Measurements from ENCODE around the gene SPRYD4.

Gene SPRYD4

DNA sequence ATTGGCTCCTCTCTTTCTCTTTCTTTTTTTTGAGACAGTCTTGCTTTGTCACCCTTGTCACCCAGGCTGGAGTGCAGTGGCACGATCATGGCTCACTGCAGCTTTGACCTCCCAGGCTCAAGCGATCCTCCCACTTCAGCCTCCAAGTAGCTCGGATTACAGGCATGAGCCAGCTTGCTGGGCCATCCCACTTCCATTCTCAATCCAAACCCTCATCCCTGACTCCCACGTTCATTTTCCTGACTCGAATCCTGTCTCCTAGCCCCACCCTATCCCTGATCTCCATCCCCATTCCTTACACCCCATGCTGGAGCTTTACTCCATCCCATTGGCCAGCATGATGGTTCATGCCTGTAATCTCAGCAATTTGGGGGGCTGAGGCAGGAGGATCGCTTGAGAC lies 7.8 kb downstream of the SPRYD4 start:
- no peak for DNase-seq (ENCODE audit: extremely low read depth, low read depth)
- TF ChIP-seq, protein P1, sequence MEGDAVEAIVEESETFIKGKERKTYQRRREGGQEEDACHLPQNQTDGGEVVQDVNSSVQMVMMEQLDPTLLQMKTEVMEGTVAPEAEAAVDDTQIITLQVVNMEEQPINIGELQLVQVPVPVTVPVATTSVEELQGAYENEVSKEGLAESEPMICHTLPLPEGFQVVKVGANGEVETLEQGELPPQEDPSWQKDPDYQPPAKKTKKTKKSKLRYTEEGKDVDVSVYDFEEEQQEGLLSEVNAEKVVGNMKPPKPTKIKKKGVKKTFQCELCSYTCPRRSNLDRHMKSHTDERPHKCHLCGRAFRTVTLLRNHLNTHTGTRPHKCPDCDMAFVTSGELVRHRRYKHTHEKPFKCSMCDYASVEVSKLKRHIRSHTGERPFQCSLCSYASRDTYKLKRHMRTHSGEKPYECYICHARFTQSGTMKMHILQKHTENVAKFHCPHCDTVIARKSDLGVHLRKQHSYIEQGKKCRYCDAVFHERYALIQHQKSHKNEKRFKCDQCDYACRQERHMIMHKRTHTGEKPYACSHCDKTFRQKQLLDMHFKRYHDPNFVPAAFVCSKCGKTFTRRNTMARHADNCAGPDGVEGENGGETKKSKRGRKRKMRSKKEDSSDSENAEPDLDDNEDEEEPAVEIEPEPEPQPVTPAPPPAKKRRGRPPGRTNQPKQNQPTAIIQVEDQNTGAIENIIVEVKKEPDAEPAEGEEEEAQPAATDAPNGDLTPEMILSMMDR (IDR thresholded peaks at IDR 0.05; ENCODE audit: low read depth, low read length, missing control alignments): no peak
- H3K4me3 ChIP-seq (replicated peaks; ENCODE audit: low read depth, low read length): no peak overlapping the region

DNA sequence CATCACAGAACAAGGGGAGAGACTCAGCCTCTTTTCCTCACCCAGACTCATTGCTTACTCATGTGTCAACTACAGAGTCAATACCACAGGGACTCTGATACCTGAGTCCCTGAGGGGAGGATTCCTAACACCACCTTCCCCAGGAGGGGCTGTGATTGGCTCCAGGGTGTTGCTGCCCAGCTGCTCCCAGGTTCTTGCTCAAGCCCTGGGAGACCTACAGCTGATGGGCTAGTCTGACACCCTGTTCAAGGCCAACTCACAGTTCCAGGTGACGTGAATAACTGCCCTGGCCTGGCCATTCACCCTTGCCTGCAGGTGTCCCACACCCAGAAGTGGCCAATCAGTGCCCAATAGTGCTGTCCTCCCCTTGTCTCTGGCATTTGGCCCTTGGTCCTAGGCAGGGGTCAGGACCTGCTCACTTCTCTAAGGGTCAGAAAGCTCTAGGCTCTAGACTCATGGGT lies 8.6 kb downstream of the SPRYD4 start:
- DNase-seq (ENCODE audit: extremely low read depth, low read depth): no peak
- TF ChIP-seq, protein P1 (IDR thresholded peaks at IDR 0.05; ENCODE audit: low read depth, low read length, missing control alignments): no peak
- H3K4me3 ChIP-seq (replicated peaks; ENCODE audit: low read depth, low read length): no peak overlapping the region

DNA sequence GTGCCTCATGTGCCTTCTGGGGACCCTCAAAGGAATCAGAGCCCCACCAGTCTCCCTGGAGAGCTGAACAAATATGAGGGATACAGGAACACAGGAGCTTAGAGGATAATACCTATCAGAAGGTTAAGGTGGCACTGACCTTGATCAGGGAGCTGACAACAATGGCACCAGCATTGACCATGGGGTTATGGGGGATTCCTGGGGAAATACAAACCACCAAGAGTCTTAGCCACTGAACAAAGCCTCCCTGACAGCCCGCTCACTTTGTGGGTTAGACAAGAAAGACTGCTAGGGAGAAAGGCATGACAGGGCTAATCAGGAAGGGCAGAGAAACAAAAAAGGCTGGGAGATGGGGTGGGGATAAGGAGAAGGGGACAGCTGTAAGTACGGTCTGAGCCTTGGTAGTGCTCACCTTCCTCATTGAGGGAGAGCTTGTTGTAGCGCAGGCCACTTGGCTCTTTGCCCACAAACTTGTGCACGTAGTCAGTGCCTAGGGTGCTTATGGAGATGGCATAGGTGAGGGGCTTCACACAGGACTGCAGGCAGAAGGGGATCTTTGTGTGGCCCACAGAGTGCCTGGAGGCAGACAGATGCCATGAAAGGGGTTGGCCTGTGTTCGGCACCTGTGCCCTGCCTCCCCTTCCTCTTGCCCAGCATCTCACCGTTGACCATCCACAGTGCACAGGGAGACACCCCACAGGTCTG lies 9.3 kb downstream of the SPRYD4 start:
- no peak for DNase-seq (ENCODE audit: extremely low read depth, low read depth)
- no peak overlapping the region for H3K4me3 ChIP-seq (replicated peaks; ENCODE audit: low read depth, low read length)
- TF ChIP-seq, protein P1 (IDR thresholded peaks at IDR 0.05; ENCODE audit: low read depth, low read length, missing control alignments): no peak

DNA sequence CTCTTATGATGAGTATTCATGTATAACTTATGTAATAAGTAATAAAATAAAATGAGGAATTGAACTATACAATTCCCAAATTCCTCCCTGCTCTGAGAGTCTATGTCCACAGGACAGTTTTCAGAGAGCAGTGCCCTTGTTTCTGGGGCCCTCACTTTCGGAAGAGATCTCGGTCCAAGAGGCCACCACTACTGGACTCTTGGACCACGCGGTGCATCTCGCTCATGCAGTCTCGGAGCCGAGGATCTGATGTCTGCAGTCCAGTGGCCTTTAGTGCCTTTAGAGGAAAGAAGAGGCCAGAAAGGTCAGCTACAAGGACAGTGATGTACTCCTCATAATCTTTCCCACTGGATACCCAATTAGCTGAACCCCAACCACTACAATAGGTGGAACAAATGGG lies 11.2 kb downstream of the SPRYD4 start:
- no peak for DNase-seq (ENCODE audit: extremely low read depth, low read depth)
- H3K4me3 ChIP-seq (replicated peaks; ENCODE audit: low read depth, low read length): no peak overlapping the region
- TF ChIP-seq, protein P1 (IDR thresholded peaks at IDR 0.05; ENCODE audit: low read depth, low read length, missing control alignments): no peak

DNA sequence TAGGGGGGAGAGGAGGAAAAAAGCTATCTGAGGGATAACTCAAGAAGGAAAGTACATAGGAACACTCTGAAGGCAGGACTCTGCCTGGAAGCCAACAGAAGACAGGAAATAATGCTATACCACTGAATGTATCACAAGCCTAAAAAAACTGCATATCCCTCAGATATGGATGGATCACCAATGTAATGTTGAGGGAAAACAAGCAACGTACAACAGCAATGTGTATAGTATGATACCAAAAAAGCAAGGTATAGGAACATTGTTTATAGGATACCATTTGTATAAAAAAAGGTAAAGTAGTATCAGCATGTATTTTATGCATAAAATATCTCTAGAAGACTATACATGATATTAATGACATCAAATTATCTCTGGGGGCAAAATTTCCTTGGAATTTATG lies 16.2 kb downstream of the SPRYD4 start:
- TF ChIP-seq, protein P1 (IDR thresholded peaks at IDR 0.05; ENCODE audit: low read depth, low read length, missing control alignments): no peak
- no peak for DNase-seq (ENCODE audit: extremely low read depth, low read depth)
- no peak overlapping the region for H3K4me3 ChIP-seq (replicated peaks; ENCODE audit: low read depth, low read length)

DNA sequence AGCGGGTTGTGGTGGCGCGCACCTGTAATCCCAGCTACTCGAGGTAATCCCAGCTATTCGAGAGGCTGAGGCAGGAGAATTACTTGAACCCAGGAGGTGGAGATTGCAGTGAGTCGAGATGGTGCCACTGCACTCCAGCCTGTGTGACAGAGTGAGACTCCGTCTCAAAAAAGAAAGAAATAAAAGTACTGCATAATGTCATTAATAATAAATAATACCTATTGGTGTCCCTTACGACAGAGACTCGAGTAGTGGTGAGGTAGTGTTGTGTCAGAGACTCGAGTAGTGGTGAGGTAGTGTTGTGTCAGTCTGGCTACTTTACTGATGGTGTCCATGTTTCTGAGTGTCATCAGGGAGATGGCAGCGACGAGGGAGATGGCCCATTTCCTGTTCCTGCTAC lies 18.3 kb downstream of the SPRYD4 start:
- H3K4me3 ChIP-seq (replicated peaks; ENCODE audit: low read depth, low read length): no peak overlapping the region
- DNase-seq (ENCODE audit: extremely low read depth, low read depth): no peak
- TF ChIP-seq, protein P1 (IDR thresholded peaks at IDR 0.05; ENCODE audit: low read depth, low read length, missing control alignments): no peak
